Memory B cell (primary cell): ENCODE results near the gene PSMF1.
"Not testable (repeated sequence)": the region's sequence is repeated elsewhere in the genome, so short reads cannot be mapped to it uniquely, and the experiment has no call there.

Source experiments
- ATAC-seq: fragments of 150-1000 bp; cut with Tn5 transposase; 2 replicates; pipeline ENCODE4 v1.10.0; 2021; ENCODE audit warnings: low read depth, mild to moderate bottlenecking, moderate library complexity
- DNase-seq, 2 donors: peaks; one replicate each; pipeline ENCODE4 v3.0.0; 2022; ENCODE audit warnings: low spot score in 2 of 2
- H3K27ac Mint-ChIP-seq: one replicate; pipeline ENCODE4 v1.8.0; 2022; ENCODE audit warnings: mild to moderate bottlenecking, moderate library complexity, mixed read lengths
- H3K27me3 Mint-ChIP-seq: one replicate; pipeline ENCODE4 v1.8.0; 2022; ENCODE audit warnings: mixed read lengths
- H3K36me3 Mint-ChIP-seq: one replicate; pipeline ENCODE4 v1.8.0; 2022; ENCODE audit warnings: mild to moderate bottlenecking, mixed read lengths
- H3K4me1 Mint-ChIP-seq: one replicate; pipeline ENCODE4 v1.8.0; 2022; ENCODE audit warnings: mixed read lengths
- H3K4me3 Mint-ChIP-seq: one replicate; pipeline ENCODE4 v1.8.0; 2022; ENCODE audit warnings: mild to moderate bottlenecking, moderate library complexity, mixed read lengths
- H3K9me3 Mint-ChIP-seq: one replicate; pipeline ENCODE4 v1.8.0; 2022; ENCODE audit warnings: mixed read lengths

The PSMF1 gene

DNA sequence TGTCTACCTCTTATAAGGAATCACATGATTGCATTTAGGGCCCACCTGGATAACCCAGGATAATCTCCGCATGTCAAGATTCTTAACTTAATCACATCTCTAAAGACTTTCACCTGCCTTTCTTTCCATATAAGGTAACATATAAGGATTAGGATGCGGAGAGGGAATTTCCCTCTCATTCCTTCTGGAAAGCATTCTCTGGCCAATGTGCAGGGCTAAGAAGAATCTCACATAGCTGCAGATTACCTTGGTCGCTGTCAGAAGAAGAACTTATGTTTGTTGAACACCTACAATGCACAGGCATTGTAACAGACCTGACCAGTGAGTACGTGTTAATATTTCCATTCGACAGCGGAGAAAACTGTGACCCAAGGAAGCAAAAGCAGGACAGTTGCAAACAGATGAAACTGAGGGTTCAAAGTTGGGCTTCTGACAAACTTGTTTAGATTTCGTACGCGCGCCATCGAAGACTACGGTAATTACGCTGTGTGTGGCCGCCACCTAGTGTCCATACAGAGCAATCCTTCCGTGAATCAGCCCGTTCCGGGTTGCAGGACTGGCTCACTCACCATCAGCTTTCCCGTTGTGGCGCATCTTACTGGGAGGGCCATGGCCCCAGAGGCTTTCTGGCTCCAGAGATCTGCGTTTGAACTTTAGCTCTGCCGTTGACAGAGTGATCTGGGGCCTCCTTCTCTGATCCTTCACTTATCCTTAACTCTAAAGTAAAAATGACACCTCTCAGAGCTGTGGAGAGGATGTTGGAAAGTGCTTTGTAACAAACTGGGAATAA is 94.4 kb downstream of the PSMF1 start:
- H3K36me3 Mint-ChIP-seq, result no peaks in the 10 kb centered on the region
- H3K4me1 Mint-ChIP-seq, result peaks cover 4% of the 10 kb centered on the region
- ATAC-seq, result peak; percentile 93
- peak overlapping the region; percentile 25 for H3K4me3 Mint-ChIP-seq
- peaks cover 31% of the 10 kb centered on the region for H3K27me3 Mint-ChIP-seq
- DNase-seq, result peak; percentile 38 to 54
- H3K27ac Mint-ChIP-seq, result no peak overlapping the region
- no peaks in the 10 kb centered on the region for H3K9me3 Mint-ChIP-seq

DNA sequence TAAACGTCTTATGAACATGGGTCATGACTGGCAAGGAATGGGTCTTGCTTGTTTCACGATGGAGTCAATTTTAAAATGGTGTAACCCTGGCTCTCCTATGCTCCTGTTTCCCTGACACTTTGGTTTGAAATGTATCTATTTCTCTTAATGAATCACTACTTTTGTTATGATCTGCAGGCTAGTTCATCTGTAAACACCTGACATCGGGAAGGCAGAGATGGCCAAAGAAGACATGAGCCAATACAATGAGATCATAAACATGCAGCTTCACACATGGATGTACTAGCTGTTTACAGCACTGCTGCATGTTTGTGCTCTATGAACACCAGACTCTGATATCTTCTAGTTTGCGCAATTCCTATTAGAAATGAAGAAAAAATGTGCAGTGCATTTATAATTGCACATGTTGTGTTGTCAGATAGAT is 96.4 kb downstream of the PSMF1 start:
- no peak overlapping the region for H3K4me3 Mint-ChIP-seq
- DNase-seq (no peak), ATAC-seq (no peak)
- peaks cover 38% of the 10 kb centered on the region for H3K27me3 Mint-ChIP-seq
- H3K9me3 Mint-ChIP-seq, result no peaks in the 10 kb centered on the region
- no peaks in the 10 kb centered on the region for H3K36me3 Mint-ChIP-seq
- peaks cover 4% of the 10 kb centered on the region for H3K4me1 Mint-ChIP-seq
- H3K27ac Mint-ChIP-seq, result no peak overlapping the region

DNA sequence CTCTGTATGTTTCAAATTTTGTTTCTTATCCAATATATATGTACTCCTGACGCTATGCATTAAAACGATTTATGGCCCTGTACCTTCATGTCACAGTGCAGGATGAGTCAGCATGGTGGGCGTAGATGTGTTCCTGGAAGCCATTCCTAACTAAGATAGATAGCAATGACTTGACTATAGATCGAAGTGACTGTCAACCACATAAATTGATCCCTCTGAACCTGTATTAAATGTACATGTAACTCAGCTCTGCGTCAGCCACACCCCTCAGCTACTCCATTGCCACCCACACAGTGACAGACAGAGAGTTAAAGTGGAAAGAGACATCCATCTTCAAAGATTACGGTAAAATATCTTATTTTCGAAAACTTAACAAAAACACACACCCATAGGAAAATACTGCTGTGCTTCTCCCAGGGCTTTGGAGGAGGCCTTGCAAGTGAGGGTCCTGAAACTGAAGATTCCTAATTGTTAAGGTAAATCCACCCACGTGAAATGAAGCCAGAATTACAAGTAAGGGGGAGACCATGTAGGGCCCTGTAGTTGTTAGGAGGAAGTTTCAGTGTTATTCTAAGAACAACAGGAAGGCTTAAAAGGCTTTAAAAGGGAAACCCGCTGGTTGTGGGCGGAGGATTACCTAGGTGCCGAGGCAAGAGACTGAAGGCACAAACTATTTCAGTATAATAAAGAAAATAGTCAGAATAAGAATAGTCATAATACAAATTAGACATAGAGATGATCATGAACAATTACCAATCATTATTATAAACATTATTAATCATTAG is 97.2 kb downstream of the PSMF1 start:
- H3K27ac Mint-ChIP-seq, result no peak overlapping the region
- no peak for ATAC-seq
- DNase-seq, result no peak
- H3K36me3 Mint-ChIP-seq, result no peaks in the 10 kb centered on the region
- H3K9me3 Mint-ChIP-seq, result no peaks in the 10 kb centered on the region
- H3K4me1 Mint-ChIP-seq, result peaks cover 4% of the 10 kb centered on the region
- H3K4me3 Mint-ChIP-seq, result no peak overlapping the region
- H3K27me3 Mint-ChIP-seq, result peaks cover 35% of the 10 kb centered on the region

DNA sequence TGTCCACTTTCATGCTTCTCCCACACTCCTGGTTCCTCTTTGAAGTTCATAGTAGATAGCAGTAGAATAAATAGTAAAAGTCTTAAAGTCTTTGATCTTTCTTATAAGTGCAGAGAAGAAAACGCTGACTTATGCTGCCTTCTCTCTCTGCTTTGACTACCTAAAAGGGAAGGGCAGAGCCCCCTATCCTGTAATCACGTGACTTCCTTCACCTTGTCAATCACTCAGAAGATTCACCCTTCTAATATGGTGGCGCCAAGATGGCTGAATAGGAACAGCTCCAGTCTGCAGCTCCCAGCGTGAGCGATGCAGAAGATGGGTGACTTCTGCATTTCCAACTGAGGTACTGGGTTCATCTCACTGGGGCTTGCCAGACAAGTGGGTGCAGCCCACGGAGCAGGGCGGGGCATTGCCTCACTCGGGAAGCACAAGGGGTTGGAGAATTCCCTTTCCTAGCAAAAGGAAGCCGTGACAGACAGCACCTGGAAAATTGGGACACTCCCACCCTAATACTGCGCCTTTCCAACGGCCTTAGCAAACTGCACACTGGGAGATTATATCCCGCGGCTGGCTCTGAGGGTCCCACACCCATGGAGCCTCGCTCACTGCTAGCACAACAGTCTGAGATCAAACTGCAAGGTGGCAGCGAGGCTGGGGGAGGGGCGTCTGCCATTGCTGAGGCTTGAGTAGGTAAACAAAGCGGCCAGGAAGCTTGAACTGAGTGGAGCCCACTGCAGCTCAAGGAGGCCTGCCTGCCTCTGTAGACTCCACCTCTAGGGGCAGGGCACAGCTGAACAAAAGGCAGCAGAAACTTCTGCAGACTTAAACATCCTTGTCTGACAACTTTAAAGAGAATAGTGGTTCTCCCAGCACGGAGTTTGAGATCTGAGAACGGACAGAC is 98.4 kb downstream of the PSMF1 start:
- H3K27me3 Mint-ChIP-seq, result peaks cover 27% of the 10 kb centered on the region
- not testable (repeated sequence) for H3K4me1 Mint-ChIP-seq, H3K36me3 Mint-ChIP-seq, H3K27ac Mint-ChIP-seq, H3K4me3 Mint-ChIP-seq, ATAC-seq, DNase-seq, H3K9me3 Mint-ChIP-seq
